Amygdala (tissue), 56 donors: ENCODE data around the gene ITGAX.
A peak's percentile ranks its signal among the peaks of the same experiment; 100 is the strongest.
"Not testable (repeated sequence)": the region's sequence is repeated elsewhere in the genome, so short reads cannot be mapped to it uniquely, and the experiment has no call there.

ENCODE experiments used
- DNase-seq, 56 donors: peaks; one replicate each; lab custom pipeline; 2025; lab: John Stamatoyannopoulos, UW

ITGAX gene

GRCh38 chr16:31403590-31404352, 48.8 kb downstream of the ITGAX start:
- DNase-seq, result no peak

- peak in 12 of 56 donors; percentile 8 to 33 (median 12) for DNase-seq
Measured at GRCh38 chr16:31404353-31405064, 49.5 kb downstream of the ITGAX start.

GRCh38 chr16:31407406-31407805, 52.4 kb downstream of the ITGAX start:
- no peak for DNase-seq

GRCh38 chr16:31409433-31409832, 54.5 kb downstream of the ITGAX start:
- no peak for DNase-seq

- no peak for DNase-seq
Measured at GRCh38 chr16:31410082-31410481, 55.1 kb downstream of the ITGAX start.

GRCh38 chr16:31411024-31411844, 56.3 kb downstream of the ITGAX start:
- DNase-seq, result no peak

GRCh38 chr16:31412750-31413149, 57.8 kb downstream of the ITGAX start:
- no peak for DNase-seq

- DNase-seq, result no peak
Measured at GRCh38 chr16:31413381-31413780, 58.4 kb downstream of the ITGAX start.

- DNase-seq, result no peak
Measured at GRCh38 chr16:31413943-31414342, 59.0 kb downstream of the ITGAX start.

- no peak for DNase-seq
Measured at GRCh38 chr16:31414706-31415105, 59.7 kb downstream of the ITGAX start.

GRCh38 chr16:31416371-31416770, 61.4 kb downstream of the ITGAX start:
- DNase-seq, result no peak

GRCh38 chr16:31417036-31417435, 62.1 kb downstream of the ITGAX start:
- DNase-seq, result not testable (repeated sequence)

- DNase-seq, result no peak
Measured at GRCh38 chr16:31417916-31418315, 62.9 kb downstream of the ITGAX start.

GRCh38 chr16:31420037-31420436, 65.1 kb downstream of the ITGAX start:
- no peak for DNase-seq

GRCh38 chr16:31421587-31421986, 66.6 kb downstream of the ITGAX start:
- DNase-seq, result no peak

- no peak for DNase-seq
Measured at GRCh38 chr16:31423241-31423640, 68.3 kb downstream of the ITGAX start.

- DNase-seq, result no peak
Measured at GRCh38 chr16:31423801-31424200, 68.8 kb downstream of the ITGAX start.

GRCh38 chr16:31427441-31428278, 72.7 kb downstream of the ITGAX start:
- DNase-seq, result peak in 40 of 56 donors; percentile 10 to 67 (median 34)

- DNase-seq, result no peak
Measured at GRCh38 chr16:31428279-31428597, 73.3 kb downstream of the ITGAX start, which contains the start of gene COX6A2. COX6A2 (minus strand) TSS chr16:31428360; CDS start chr16:31428325, 35 bp downstream.

GRCh38 chr16:31428638-31429247, 73.8 kb downstream of the ITGAX start:
- no peak for DNase-seq
